ENCODE measurements around the gene PCDHA9. TPM values are rescaled to one million over a fixed set of nuclear protein-coding genes. Genes with fewer than 3 reads are reported as not detected.
A peak's percentile ranks its signal among the peaks of the same experiment; 100 is the strongest.

PCDHA9 gene
- total RNA-seq, 1 donor from 2014 or later: 0.95 TPM

GRCh38 chr5:140868721-140869554, 20.8 kb downstream of the PCDHA9 start, which contains the start of gene PCDHA11:
TSS of gene PCDHA11 (plus strand) at chr5:140868957. CDS start at chr5:140869104, 147 bp downstream.
- Mint-ChIP-seq H3K4me3 (ENCODE audit: unreplicated experiment) (peak within 1 kb of the TSS; percentile 89), H3K9me3 (ENCODE audit: unreplicated experiment) (no peaks in the 10 kb centered on the region), H3K4me1 (ENCODE audit: low read depth, unreplicated experiment) (no peaks in the 10 kb centered on the region), H3K36me3 (ENCODE audit: low read depth, unreplicated experiment) (peaks cover 8% of the 10 kb centered on the region), H3K27ac (ENCODE audit: unreplicated experiment) (peak within 1 kb of the TSS; percentile 34), H3K27me3 (ENCODE audit: low read depth, unreplicated experiment) (no peaks in the 10 kb centered on the region)
- Histone ChIP-seq H3K4me2 (ENCODE audit: low read length) (no peak within 1 kb of the TSS), H3K27me3 (ENCODE audit: insufficient read depth, low read length) (no peaks in the 10 kb centered on the region), H3K4me1 (ENCODE audit: insufficient read depth, low read length) (no peaks in the 10 kb centered on the region), H3K9me3 (ENCODE audit: insufficient read depth, low read depth, low read length) (peaks cover 5% of the 10 kb centered on the region), H3K79me2 (ENCODE audit: insufficient read depth, low read length) (no peaks in the 10 kb centered on the region), H3K9ac (ENCODE audit: low read length) (no peak within 1 kb of the TSS), H3K27ac (ENCODE audit: low read depth, low read length) (no peak within 1 kb of the TSS), H4K20me1 (ENCODE audit: insufficient read depth, low read length) (no peaks in the 10 kb centered on the region), H3K4me3 (ENCODE audit: insufficient read depth, low read depth, low read length) (no peak within 1 kb of the TSS), H3K36me3 (ENCODE audit: insufficient read depth, low read length) (no peaks in the 10 kb centered on the region), H2AFZ (ENCODE audit: low read depth, low read length) (no peak within 1 kb of the TSS)
- TF ChIP-seq CTCF (IDR thresholded peaks at IDR 0.05; ENCODE audit: insufficient read depth, low read depth, low read length): no peak
- TF ChIP-seq EZH2 (IDR thresholded peaks at IDR 0.05; ENCODE audit: insufficient read depth, low read length): no peak
- no peak for FAIRE-seq
- DNase-seq (ENCODE audit: low read depth): no peak

- Histone ChIP-seq H3K9me3 (ENCODE audit: insufficient read depth, low read depth, low read length) (peaks cover 5% of the 10 kb centered on the region), H3K4me1 (ENCODE audit: insufficient read depth, low read length) (no peaks in the 10 kb centered on the region), H3K4me3 (ENCODE audit: insufficient read depth, low read depth, low read length) (no peak overlapping the region), H4K20me1 (ENCODE audit: insufficient read depth, low read length) (no peaks in the 10 kb centered on the region), H3K27me3 (ENCODE audit: insufficient read depth, low read length) (no peaks in the 10 kb centered on the region), H3K9ac (ENCODE audit: low read length) (no peak overlapping the region), H2AFZ (ENCODE audit: low read depth, low read length) (no peak overlapping the region), H3K4me2 (ENCODE audit: low read length) (no peak overlapping the region), H3K79me2 (ENCODE audit: insufficient read depth, low read length) (no peaks in the 10 kb centered on the region), H3K36me3 (ENCODE audit: insufficient read depth, low read length) (no peaks in the 10 kb centered on the region), H3K27ac (ENCODE audit: low read depth, low read length) (no peak overlapping the region)
- peak overlapping the region; percentile 89 for H3K4me3 Mint-ChIP-seq (ENCODE audit: unreplicated experiment)
- H3K9me3 Mint-ChIP-seq (ENCODE audit: unreplicated experiment): no peaks in the 10 kb centered on the region
- no peaks in the 10 kb centered on the region for H3K27me3 Mint-ChIP-seq (ENCODE audit: low read depth, unreplicated experiment)
- no peak overlapping the region for H3K27ac Mint-ChIP-seq (ENCODE audit: unreplicated experiment)
- TF ChIP-seq CTCF (IDR thresholded peaks at IDR 0.05; ENCODE audit: insufficient read depth, low read depth, low read length) (no peak), EZH2 (IDR thresholded peaks at IDR 0.05; ENCODE audit: insufficient read depth, low read length) (no peak)
- FAIRE-seq (no peak), DNase-seq (ENCODE audit: low read depth) (no peak)
- H3K36me3 Mint-ChIP-seq (ENCODE audit: low read depth, unreplicated experiment): peaks cover 8% of the 10 kb centered on the region
- peaks cover 4% of the 10 kb centered on the region for H3K4me1 Mint-ChIP-seq (ENCODE audit: low read depth, unreplicated experiment)
Observed at GRCh38 chr5:140869555-140869886, 21.3 kb downstream of the PCDHA9 start.
